Fibroblast of lung (primary cell): ENCODE data around the gene KCNH4.

Experiments
- CTCF ChIP-seq, 2 donors: IDR thresholded peaks in 1 of 2; conservative IDR thresholded peaks in 1 of 2; 1 replicate in 1 of 2; 2 replicates in 1 of 2; pipeline ENCODE4 v1.5.1; 2011 to 2012; ENCODE audit warnings: low read length in 2 of 2, control low read depth in 1 of 2, inconsistent platforms in 1 of 2, low read depth in 1 of 2, mild to moderate bottlenecking in 1 of 2
- EZH2 ChIP-seq: IDR thresholded peaks from 2 replicates; pipeline ENCODE4 v1.5.1; 2012; ENCODE audit warnings: low read length, control low read depth, mild to moderate bottlenecking; ENCODE audit errors: missing control alignments

GRCh38 chr17:42203354-42203753 lies 22.4 kb upstream of the KCNH4 start:
- TF ChIP-seq CTCF (conservative IDR thresholded peaks at IDR 0.05 in 1 of 2, IDR thresholded peaks at IDR 0.05 in 1 of 2; ENCODE audit: low read depth in 1 of 2, low read length in 2 of 2) (no peak), EZH2 (no peak)
